ENCODE data around the gene TESPA1. TPM values are rescaled to one million over a fixed set of nuclear protein-coding genes. Genes with fewer than 3 reads are reported as not detected.

The TESPA1 gene
- total and polyA plus RNA-seq, 9 of the 15 experiments (the other 6 are each of a cell fraction or from before 2014, with no cell fraction given): 0.72 to 7.1 (median 2.4) TPM

- peak in 1 of 2 experiments; percentile 59; a peak in 2 of 4 replicates for TF ChIP-seq MNT (conservative IDR thresholded peaks at IDR 0.05)
- no peak for TF ChIP-seq RBM17 (IDR thresholded peaks at IDR 0.05; ENCODE audit: borderline replicate concordance, low read depth, low read length)
- TF ChIP-seq ELK3 (CRISPR knock-in tag; IDR thresholded peaks at IDR 0.05): no peak
- no peak for TF ChIP-seq RFX7 (CRISPR knock-in tag; IDR thresholded peaks at IDR 0.05)
- no peak for TF ChIP-seq SMARCB1 (IDR thresholded peaks at IDR 0.05; ENCODE audit: insufficient read length, low read depth)
- no peak for TF ChIP-seq XRCC5 (IDR thresholded peaks at IDR 0.05; ENCODE audit: low read depth, low read length)
- no peak for TF ChIP-seq SRSF7 (optimal IDR thresholded peaks at IDR 0.05; ENCODE audit: low read depth, low read length)
- no peak for TF ChIP-seq PTTG1 (tag; IDR thresholded peaks at IDR 0.05; ENCODE audit: low read depth)
- peak; percentile 73; the same call in 1 of the 2 replicates for TF ChIP-seq ZBTB17 (CRISPR knock-in tag; IDR thresholded peaks at IDR 0.05)
- no peak for TF ChIP-seq ZNF717 (CRISPR knock-in tag; IDR thresholded peaks at IDR 0.05)
- no peak for TF ChIP-seq THRB (CRISPR knock-in tag; conservative IDR thresholded peaks at IDR 0.05)
- TF ChIP-seq CAMTA2 (CRISPR knock-in tag; conservative IDR thresholded peaks at IDR 0.05): no peak
- TF ChIP-seq ZBTB2 (IDR thresholded peaks at IDR 0.05): no peak
- 0 out of 2 replicates have a peak, but pooled peaks have one; percentile 9 for TF ChIP-seq ZNF79 (CRISPR knock-in tag; IDR thresholded peaks at IDR 0.05; ENCODE audit: low read depth)
- TF ChIP-seq ZNF263 (CRISPR knock-in tag; IDR thresholded peaks at IDR 0.05; ENCODE audit: borderline replicate concordance): no peak
- TF ChIP-seq ZNF3 (CRISPR knock-in tag; IDR thresholded peaks at IDR 0.05): no peak
- TF ChIP-seq CBX3 (IDR thresholded peaks at IDR 0.05; ENCODE audit: borderline replicate concordance in 1 of 2, low read length in 2 of 2): peak in 1 of 2 experiments; percentile 47; a peak in 1 of 3 replicates
- TF ChIP-seq ATF4 (CRISPR knock-in tag; IDR thresholded peaks at IDR 0.05): no peak
- no peak for TF ChIP-seq TEAD4 (IDR thresholded peaks at IDR 0.05; ENCODE audit: low read length)
- TF ChIP-seq TEAD4 (CRISPR knock-in tag; IDR thresholded peaks at IDR 0.05; ENCODE audit: borderline replicate concordance): no peak
- TF ChIP-seq NCOR1 (IDR thresholded peaks at IDR 0.05): no peak
- TF ChIP-seq ZNF740 (CRISPR knock-in tag; IDR thresholded peaks at IDR 0.05): no peak
- TF ChIP-seq ZNF740 (tag; IDR thresholded peaks at IDR 0.05): no peak
Observed at GRCh38 chr12:55019784-55020183, 35.2 kb upstream of the TESPA1 start, which contains the start of gene NEUROD4 (continued).
